ENCODE results near the gene WDR55.
"Not testable (repeated sequence)": the region's sequence is repeated elsewhere in the genome, so short reads cannot be mapped to it uniquely, and the experiment has no call there.

The WDR55 gene

GRCh38 chr5:140664359-140665119 is at the start of gene WDR55:
WDR55 (plus strand) TSS chr5:140664904; CDS start chr5:140664913, 9 bp downstream.
- DNase-seq, result peak; percentile 94

GRCh38 chr5:140622301-140622700 is 42.4 kb upstream of the WDR55 start:
- no peak for DNase-seq

- DNase-seq, result not testable (repeated sequence)
Measured at GRCh38 chr5:140623061-140623460, 41.6 kb upstream of the WDR55 start.

GRCh38 chr5:140624886-140625285 is 39.8 kb upstream of the WDR55 start:
- DNase-seq, result not testable (repeated sequence)

- DNase-seq, result no peak
Measured at GRCh38 chr5:140627972-140628371, 36.7 kb upstream of the WDR55 start.

GRCh38 chr5:140628711-140629110 is 36.0 kb upstream of the WDR55 start:
- DNase-seq, result no peak

- no peak for DNase-seq
Measured at GRCh38 chr5:140630292-140631035, 34.2 kb upstream of the WDR55 start.

GRCh38 chr5:140631036-140631417 is 33.7 kb upstream of the WDR55 start:
- DNase-seq, result no peak

- DNase-seq, result no peak
Measured at GRCh38 chr5:140631831-140632365, 32.8 kb upstream of the WDR55 start.

- DNase-seq, result peak; percentile 22
Measured at GRCh38 chr5:140632366-140633020, 32.2 kb upstream of the WDR55 start.

GRCh38 chr5:140633021-140633471 is 31.7 kb upstream of the WDR55 start, which contains the start of gene CD14:
CD14 (minus strand) TSS chr5:140633175; CDS start chr5:140633071, 104 bp downstream.
- DNase-seq, result peak; percentile 45

GRCh38 chr5:140633501-140633900 is 31.2 kb upstream of the WDR55 start:
- no peak for DNase-seq

- DNase-seq, result no peak
Measured at GRCh38 chr5:140634103-140634502, 30.6 kb upstream of the WDR55 start.

- DNase-seq, result no peak
Measured at GRCh38 chr5:140635291-140636257, 29.1 kb upstream of the WDR55 start.

GRCh38 chr5:140637371-140638100 is 27.2 kb upstream of the WDR55 start:
- DNase-seq, result no peak

- DNase-seq, result not testable (repeated sequence)
Measured at GRCh38 chr5:140638898-140639147, 25.9 kb upstream of the WDR55 start.

GRCh38 chr5:140639148-140639981 is 25.3 kb upstream of the WDR55 start, which contains the start of gene TMCO6:
TMCO6 (plus strand) TSS chr5:140639451; CDS start chr5:140639528, 77 bp downstream.
- DNase-seq, result peak; percentile 94

- no peak for DNase-seq
Measured at GRCh38 chr5:140641716-140642115, 23.0 kb upstream of the WDR55 start.

GRCh38 chr5:140642718-140643117 is 22.0 kb upstream of the WDR55 start:
- DNase-seq, result no peak

GRCh38 chr5:140647042-140647419 is 17.7 kb upstream of the WDR55 start:
- no peak for DNase-seq

GRCh38 chr5:140658870-140659269 is 5.8 kb upstream of the WDR55 start:
- DNase-seq, result no peak
